ENCODE results near the gene PCBP3. TPM values are rescaled to one million over a fixed set of nuclear protein-coding genes. Genes with fewer than 3 reads are reported as not detected.

PCBP3 gene
- total RNA-seq, 6 experiments from 2014 or later, result not detected

DNA sequence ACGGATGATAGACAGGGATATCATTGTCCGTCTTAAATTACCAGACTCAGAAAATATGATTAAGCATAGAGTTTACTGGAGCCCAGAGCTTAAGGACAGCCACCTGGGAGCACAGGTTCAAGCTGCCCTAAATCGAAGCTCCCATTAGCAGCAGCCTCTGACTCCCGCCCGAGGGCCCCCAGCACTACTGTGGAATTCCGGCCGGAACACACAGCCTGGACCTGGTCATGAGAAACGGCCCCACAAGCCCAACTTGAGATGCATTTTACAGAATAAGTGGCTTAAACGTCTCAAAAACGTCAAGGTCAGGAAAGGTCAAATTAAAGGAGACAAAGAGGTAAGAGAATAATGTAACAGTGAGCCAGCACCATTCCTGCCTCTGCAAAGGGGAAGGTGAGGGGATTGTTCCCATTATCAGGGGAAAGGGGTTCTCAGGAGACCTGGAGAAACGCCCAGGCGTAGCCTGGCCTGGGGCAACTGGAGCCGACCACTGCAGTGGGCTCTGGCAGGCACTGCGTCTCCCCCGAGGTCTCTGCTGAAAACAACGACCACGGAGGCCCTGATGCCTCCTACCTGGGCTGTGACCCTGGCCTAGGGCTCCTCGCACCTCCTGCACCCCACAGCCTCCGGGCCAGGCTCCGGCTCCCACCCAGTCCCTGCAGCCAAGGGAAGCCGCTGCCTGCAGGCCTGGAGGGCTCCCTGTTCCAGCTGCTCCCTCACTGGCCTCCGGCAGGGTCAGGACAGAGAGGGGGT lies 326.6 kb downstream of the PCBP3 start:
- DNase-seq, result no peak
- H3K36me3 Mint-ChIP-seq (ENCODE audit: low read depth), result no peaks in the 10 kb centered on the region
- H3K4me3 Mint-ChIP-seq, result no peak overlapping the region
- no peak overlapping the region for H3K27ac Mint-ChIP-seq
- H3K4me1 Mint-ChIP-seq (ENCODE audit: low read depth), result peaks cover 32% of the 10 kb centered on the region
- H3K27me3 Mint-ChIP-seq (ENCODE audit: insufficient read depth), result peaks cover 5% of the 10 kb centered on the region
- no peaks in the 10 kb centered on the region for H3K9me3 Mint-ChIP-seq
- no peak for TF ChIP-seq CTCF (IDR thresholded peaks at IDR 0.05)

GRCh38 chr21:45970674-45971615 lies 327.4 kb downstream of the PCBP3 start:
- peaks cover 3% of the 10 kb centered on the region for H3K27me3 Mint-ChIP-seq (ENCODE audit: insufficient read depth)
- DNase-seq, result no peak
- peak overlapping the region; percentile 69 for H3K27ac Mint-ChIP-seq
- no peaks in the 10 kb centered on the region for H3K9me3 Mint-ChIP-seq
- TF ChIP-seq CTCF (IDR thresholded peaks at IDR 0.05), result peak; percentile 95
- H3K4me1 Mint-ChIP-seq (ENCODE audit: low read depth), result peaks cover 32% of the 10 kb centered on the region
- H3K36me3 Mint-ChIP-seq (ENCODE audit: low read depth), result no peaks in the 10 kb centered on the region
- H3K4me3 Mint-ChIP-seq, result no peak overlapping the region

DNA sequence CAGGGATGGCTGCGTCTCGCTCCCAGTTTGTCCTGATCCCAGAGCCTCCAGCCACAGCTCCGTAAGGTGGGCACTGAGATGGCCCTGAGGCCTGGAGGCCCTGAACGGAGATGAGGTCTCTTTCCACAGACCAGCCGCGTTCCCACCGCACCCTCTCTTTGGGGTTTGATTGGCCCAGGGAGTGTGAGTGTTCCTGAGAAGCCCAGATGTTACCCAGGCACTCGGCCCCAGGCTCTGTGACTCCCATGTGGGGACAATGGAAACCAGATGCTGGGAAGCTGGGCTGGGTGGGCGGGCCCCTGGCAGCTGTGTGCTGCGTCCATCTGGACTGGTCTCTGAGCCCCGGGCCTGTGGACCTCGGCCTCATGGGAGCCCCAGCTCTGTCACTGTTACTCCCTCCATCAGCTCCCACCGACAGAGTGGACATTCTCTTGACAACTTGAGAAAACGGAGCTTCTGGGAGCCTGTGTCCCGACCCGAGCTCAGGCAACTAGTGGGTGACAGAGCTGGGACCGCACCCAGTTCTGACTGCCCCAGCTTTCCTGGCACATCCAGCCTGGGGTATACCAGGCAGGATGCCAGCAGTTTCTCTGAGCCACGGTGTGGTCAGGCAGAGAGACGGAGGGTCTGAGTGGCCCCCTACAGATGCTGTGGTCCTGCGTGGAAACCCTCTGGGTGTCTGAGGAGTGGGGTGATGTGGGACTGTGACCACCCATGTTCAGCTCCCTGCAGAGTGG lies 328.3 kb downstream of the PCBP3 start:
- Mint-ChIP-seq H3K4me3 (no peak overlapping the region; the same call in 1 of the 2 replicates), H3K9me3 (no peaks in the 10 kb centered on the region), H3K27me3 (ENCODE audit: insufficient read depth) (peaks cover 3% of the 10 kb centered on the region), H3K36me3 (ENCODE audit: low read depth) (no peaks in the 10 kb centered on the region), H3K27ac (peak overlapping the region; percentile 69), H3K4me1 (ENCODE audit: low read depth) (peaks cover 32% of the 10 kb centered on the region)
- DNase-seq, result peak; percentile 58
- no peak for TF ChIP-seq CTCF (IDR thresholded peaks at IDR 0.05)

GRCh38 chr21:45972353-45972715 lies 328.8 kb downstream of the PCBP3 start:
- no peak for TF ChIP-seq CTCF (IDR thresholded peaks at IDR 0.05)
- DNase-seq, result no peak
- Mint-ChIP-seq H3K27ac (peak overlapping the region; percentile 40), H3K4me1 (ENCODE audit: low read depth) (peaks cover 32% of the 10 kb centered on the region), H3K27me3 (ENCODE audit: insufficient read depth) (no peaks in the 10 kb centered on the region; the same call in 1 of the 2 replicates), H3K9me3 (no peaks in the 10 kb centered on the region), H3K36me3 (ENCODE audit: low read depth) (no peaks in the 10 kb centered on the region), H3K4me3 (no peak overlapping the region)

DNA sequence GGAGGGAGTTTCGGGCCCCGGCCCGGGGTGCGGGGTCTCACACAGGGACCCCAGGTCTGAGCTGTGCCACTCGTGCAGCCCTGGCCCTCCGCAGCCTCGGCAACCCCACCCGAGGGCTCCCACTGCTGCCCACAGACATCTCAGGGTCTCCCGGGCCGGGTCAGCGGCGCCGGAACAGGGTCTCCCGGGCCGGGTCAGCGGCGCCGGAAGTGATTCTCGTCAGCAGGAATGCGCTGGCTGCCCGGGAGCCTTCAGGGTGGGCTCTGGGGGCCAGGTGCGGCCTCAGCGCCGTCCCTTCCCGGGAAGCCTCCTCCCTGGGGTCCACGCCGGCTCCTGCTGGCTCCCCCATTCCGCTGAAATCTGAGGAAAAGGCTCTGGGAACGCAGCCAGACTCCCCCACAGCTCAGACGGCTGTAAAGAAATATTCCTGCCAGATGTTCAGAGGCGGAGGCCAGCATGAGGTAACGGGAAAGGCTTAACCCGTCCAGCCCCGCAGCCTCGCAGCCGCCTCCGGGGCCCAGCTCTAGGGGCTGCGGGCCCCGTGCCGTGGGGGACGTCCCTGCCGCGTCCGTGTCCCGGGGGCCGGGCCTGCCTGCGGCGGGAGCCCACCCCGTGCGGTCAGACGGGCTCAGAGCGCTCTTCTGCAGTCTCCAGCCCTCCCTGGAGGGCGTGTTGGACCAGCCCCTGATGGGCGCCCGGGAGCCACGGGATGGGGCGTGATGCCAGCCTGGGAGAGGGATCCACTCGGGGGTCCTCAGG lies 329.4 kb downstream of the PCBP3 start:
- peak overlapping the region; percentile 93 for H3K27ac Mint-ChIP-seq
- no peaks in the 10 kb centered on the region for H3K9me3 Mint-ChIP-seq
- no peaks in the 10 kb centered on the region for H3K36me3 Mint-ChIP-seq (ENCODE audit: low read depth)
- DNase-seq, result no peak
- TF ChIP-seq CTCF (IDR thresholded peaks at IDR 0.05), result no peak
- H3K4me1 Mint-ChIP-seq (ENCODE audit: low read depth), result peaks cover 32% of the 10 kb centered on the region
- H3K4me3 Mint-ChIP-seq, result peak overlapping the region; percentile 83; the same call in 1 of the 2 replicates
- no peaks in the 10 kb centered on the region; the same call in 1 of the 2 replicates for H3K27me3 Mint-ChIP-seq (ENCODE audit: insufficient read depth)

Data from HFFc6 (cell line).